Measurements from ENCODE around the gene OR6V1. TPM values are rescaled to one million over a fixed set of nuclear protein-coding genes. Genes with fewer than 3 reads are reported as not detected.

OR6V1 gene
- total RNA-seq, 1 experiment from 2014 or later: not detected

GRCh38 chr7:143047326-143047725 is 4.8 kb upstream of the OR6V1 start (continued):
- TF ChIP-seq EZH2 (IDR thresholded peaks at IDR 0.05): no peak

GRCh38 chr7:143048827-143049226 is 3.3 kb upstream of the OR6V1 start:
- H4K20me1 ChIP-seq (ENCODE audit: insufficient read depth): no peaks in the 10 kb centered on the region
- RAD21 ChIA-PET (ENCODE audit: low non-redundant PET in 1 of 2, low total read pairs in 2 of 2, uncharacterized antibody in 2 of 2, unreplicated experiment in 2 of 2): no interaction called here
- CTCF ChIA-PET: no interaction called here
- BruUV-seq (replicated peaks): no TSS peak
- POLR2A ChIA-PET: no interaction called here
- H3K4me1 ChIP-seq (ENCODE audit: control insufficient read depth in 1 of 2, insufficient read depth in 2 of 2, low read length in 2 of 2): peaks cover 0 to 9% of the 10 kb centered on the region in 2 experiments; a peak in 1 of 4 replicates
- peak overlapping the region; percentile 33 for H3K4me2 ChIP-seq (ENCODE audit: low read length)
- peak; percentile 20; the same call in 1 of the 2 replicates for ATAC-seq
- H3K79me2 ChIP-seq (ENCODE audit: insufficient read depth, low read length): no peaks in the 10 kb centered on the region
- H3K4me3 ChIP-seq (replicated peaks in 1 of 2; ENCODE audit: low read depth in 1 of 2, low read length in 2 of 2): no peak overlapping the region
- no peak overlapping the region for H3K27ac ChIP-seq (ENCODE audit: low read depth, low read length)
- peak; percentile 8 for DNase-seq (ENCODE audit: low read depth, low spot score)
- H3K36me3 ChIP-seq (ENCODE audit: control insufficient read depth in 1 of 2, insufficient read depth in 2 of 2, low read length in 2 of 2): no peaks in the 10 kb centered on the region
- no peaks in the 10 kb centered on the region for H3K9me2 ChIP-seq (ENCODE audit: insufficient read depth)
- no peaks in the 10 kb centered on the region for H3K9me3 ChIP-seq (ENCODE audit: control insufficient read depth in 1 of 2, insufficient read depth in 1 of 2, low read depth in 1 of 2, low read length in 2 of 2)
- H3K9ac ChIP-seq (ENCODE audit: low read length): no peak overlapping the region
- no peak overlapping the region for H2AFZ ChIP-seq (ENCODE audit: low read depth, low read length, poor library complexity, severe bottlenecking)
- TF ChIP-seq JUND (IDR thresholded peaks at IDR 0.05): 0 out of 2 replicates have a peak, but pooled peaks have one; percentile 26
- TF ChIP-seq REST (IDR thresholded peaks at IDR 0.05; ENCODE audit: low read depth): no peak
- TF ChIP-seq FOSL1 (IDR thresholded peaks at IDR 0.05; ENCODE audit: low read depth): peak; percentile 44; the same call in 1 of the 2 replicates
- no peak for TF ChIP-seq CTCF (IDR thresholded peaks at IDR 0.05 in 2 of 3, conservative IDR thresholded peaks at IDR 0.05 in 1 of 3; ENCODE audit: borderline replicate concordance in 1 of 3, insufficient read depth in 1 of 3, low read depth in 2 of 3, low read length in 2 of 3)
- TF ChIP-seq EZH2phosphoT487 (IDR thresholded peaks at IDR 0.05; ENCODE audit: borderline replicate concordance): no peak
- peak; percentile 36; the same call in 1 of the 2 replicates for TF ChIP-seq SP1 (IDR thresholded peaks at IDR 0.05; ENCODE audit: low read depth)
- intact Hi-C loops (cut with micrococcal nuclease): no loop called here
- H3K27me3 ChIP-seq (ENCODE audit: insufficient read depth, low read length): no peaks in the 10 kb centered on the region; the same call in 1 of the 2 replicates
